ENCODE results near the gene FBXW11.

DNA sequence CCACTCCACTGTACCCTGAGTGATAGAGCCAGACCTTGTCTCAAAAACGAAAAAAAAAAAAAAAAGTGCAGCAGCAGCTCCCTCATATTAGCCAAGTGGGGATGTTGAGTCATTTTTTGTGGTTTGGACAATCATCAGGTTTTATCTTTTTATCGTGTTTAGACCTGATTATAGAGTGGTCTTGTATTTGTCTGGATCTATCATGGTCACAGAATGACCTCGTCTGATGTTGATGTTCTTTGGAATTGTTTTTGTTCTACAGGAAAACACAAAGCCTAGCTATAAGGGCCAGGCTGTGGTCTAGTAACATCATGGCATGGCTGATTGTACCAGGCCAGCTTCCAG is 1.6 kb upstream of the FBXW11 start:
- TF ChIP-seq, protein P1, sequence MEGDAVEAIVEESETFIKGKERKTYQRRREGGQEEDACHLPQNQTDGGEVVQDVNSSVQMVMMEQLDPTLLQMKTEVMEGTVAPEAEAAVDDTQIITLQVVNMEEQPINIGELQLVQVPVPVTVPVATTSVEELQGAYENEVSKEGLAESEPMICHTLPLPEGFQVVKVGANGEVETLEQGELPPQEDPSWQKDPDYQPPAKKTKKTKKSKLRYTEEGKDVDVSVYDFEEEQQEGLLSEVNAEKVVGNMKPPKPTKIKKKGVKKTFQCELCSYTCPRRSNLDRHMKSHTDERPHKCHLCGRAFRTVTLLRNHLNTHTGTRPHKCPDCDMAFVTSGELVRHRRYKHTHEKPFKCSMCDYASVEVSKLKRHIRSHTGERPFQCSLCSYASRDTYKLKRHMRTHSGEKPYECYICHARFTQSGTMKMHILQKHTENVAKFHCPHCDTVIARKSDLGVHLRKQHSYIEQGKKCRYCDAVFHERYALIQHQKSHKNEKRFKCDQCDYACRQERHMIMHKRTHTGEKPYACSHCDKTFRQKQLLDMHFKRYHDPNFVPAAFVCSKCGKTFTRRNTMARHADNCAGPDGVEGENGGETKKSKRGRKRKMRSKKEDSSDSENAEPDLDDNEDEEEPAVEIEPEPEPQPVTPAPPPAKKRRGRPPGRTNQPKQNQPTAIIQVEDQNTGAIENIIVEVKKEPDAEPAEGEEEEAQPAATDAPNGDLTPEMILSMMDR (IDR thresholded peaks at IDR 0.05; ENCODE audit: low read depth, low read length, poor library complexity, severe bottlenecking): no peak
- no peak for TF ChIP-seq EZH2phosphoT487 (IDR thresholded peaks at IDR 0.05; ENCODE audit: borderline replicate concordance, low read length)
